ENCODE measurements around the gene TRPM3.

DNA sequence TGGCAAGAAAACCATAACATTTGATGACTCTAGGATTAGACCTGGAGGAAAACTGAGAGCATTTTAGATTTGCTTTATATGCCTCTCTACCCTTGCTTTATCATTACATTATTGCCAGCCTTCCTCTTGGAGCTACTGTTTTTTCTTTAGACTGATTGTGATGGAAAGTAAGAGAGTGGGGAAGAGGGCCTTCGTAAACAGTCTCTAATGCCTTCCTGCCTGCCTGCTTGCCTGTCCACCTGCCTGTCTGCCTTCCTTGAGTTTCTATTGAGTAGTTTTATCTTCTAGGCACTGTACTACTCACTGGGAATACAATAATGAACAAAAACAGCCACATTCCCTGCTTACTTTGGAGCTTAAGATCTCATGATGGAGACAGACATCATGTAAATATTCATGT is 189.3 kb downstream of the TRPM3 start:
- no peak for TF ChIP-seq SIRT6 (IDR thresholded peaks at IDR 0.05; ENCODE audit: low read length)
- no peak for TF ChIP-seq KDM5A (IDR thresholded peaks at IDR 0.05; ENCODE audit: low read length)
- no peak for TF ChIP-seq RAD21 (IDR thresholded peaks at IDR 0.05 in 1 of 2, conservative IDR thresholded peaks at IDR 0.05 in 1 of 2; ENCODE audit: low read depth in 2 of 2, low read length in 2 of 2)
- TF ChIP-seq, protein P1, sequence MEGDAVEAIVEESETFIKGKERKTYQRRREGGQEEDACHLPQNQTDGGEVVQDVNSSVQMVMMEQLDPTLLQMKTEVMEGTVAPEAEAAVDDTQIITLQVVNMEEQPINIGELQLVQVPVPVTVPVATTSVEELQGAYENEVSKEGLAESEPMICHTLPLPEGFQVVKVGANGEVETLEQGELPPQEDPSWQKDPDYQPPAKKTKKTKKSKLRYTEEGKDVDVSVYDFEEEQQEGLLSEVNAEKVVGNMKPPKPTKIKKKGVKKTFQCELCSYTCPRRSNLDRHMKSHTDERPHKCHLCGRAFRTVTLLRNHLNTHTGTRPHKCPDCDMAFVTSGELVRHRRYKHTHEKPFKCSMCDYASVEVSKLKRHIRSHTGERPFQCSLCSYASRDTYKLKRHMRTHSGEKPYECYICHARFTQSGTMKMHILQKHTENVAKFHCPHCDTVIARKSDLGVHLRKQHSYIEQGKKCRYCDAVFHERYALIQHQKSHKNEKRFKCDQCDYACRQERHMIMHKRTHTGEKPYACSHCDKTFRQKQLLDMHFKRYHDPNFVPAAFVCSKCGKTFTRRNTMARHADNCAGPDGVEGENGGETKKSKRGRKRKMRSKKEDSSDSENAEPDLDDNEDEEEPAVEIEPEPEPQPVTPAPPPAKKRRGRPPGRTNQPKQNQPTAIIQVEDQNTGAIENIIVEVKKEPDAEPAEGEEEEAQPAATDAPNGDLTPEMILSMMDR (IDR thresholded peaks at IDR 0.05; ENCODE audit: control extremely low read depth in 1 of 3, insufficient read depth in 1 of 3, low read depth in 1 of 3, low read length in 3 of 3), result no peak
- TF ChIP-seq EGR1 (IDR thresholded peaks at IDR 0.05; ENCODE audit: borderline replicate concordance, low read depth, low read length), result no peak
- no peak for TF ChIP-seq TAF1 (IDR thresholded peaks at IDR 0.05; ENCODE audit: low read depth, low read length)
- TF ChIP-seq, protein P2, sequence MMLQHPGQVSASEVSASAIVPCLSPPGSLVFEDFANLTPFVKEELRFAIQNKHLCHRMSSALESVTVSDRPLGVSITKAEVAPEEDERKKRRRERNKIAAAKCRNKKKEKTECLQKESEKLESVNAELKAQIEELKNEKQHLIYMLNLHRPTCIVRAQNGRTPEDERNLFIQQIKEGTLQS (IDR thresholded peaks at IDR 0.05; ENCODE audit: insufficient read depth, low read depth, low read length), result no peak
- TF ChIP-seq POLR2AphosphoS5 (IDR thresholded peaks at IDR 0.05; ENCODE audit: low read depth, low read length), result no peak
- no peak for TF ChIP-seq TAF7 (optimal IDR thresholded peaks at IDR 0.05; ENCODE audit: borderline replicate concordance, low read depth, low read length)
- TF ChIP-seq MAFK (IDR thresholded peaks at IDR 0.05; ENCODE audit: low read depth, low read length), result no peak

Data from H1 (cell line).